Subcutaneous abdominal adipose tissue (tissue), 5 donors: Measurements from ENCODE around the gene CTIF.

Experiments
- H3K27ac ChIP-seq: one replicate; pipeline ENCODE4 v1.7.0; 2013; ENCODE audit warnings: low read depth, mild to moderate bottlenecking, inconsistent platforms, low read length, moderate library complexity
- H3K27me3 ChIP-seq, 5 donors: one replicate each; pipeline ENCODE4 v1.7.0; 2013; ENCODE audit warnings: low read length in 5 of 5, inconsistent platforms in 1 of 5; ENCODE audit not compliant: control insufficient read depth in 5 of 5, insufficient read depth in 4 of 5
- H3K36me3 ChIP-seq, 5 donors: one replicate each; pipeline ENCODE4 v1.7.0; 2013; ENCODE audit warnings: low read length in 5 of 5; ENCODE audit not compliant: control insufficient read depth in 5 of 5, insufficient read depth in 5 of 5
- H3K4me1 ChIP-seq, 5 donors: one replicate each; pipeline ENCODE4 v1.7.0; 2013; ENCODE audit warnings: low read length in 5 of 5, mild to moderate bottlenecking in 3 of 5, moderate library complexity in 1 of 5; ENCODE audit not compliant: control insufficient read depth in 5 of 5, insufficient read depth in 5 of 5
- H3K4me3 ChIP-seq, 5 donors: one replicate each; pipeline ENCODE4 v1.7.0; 2013; ENCODE audit warnings: low read length in 5 of 5, low read depth in 1 of 5
- H3K9ac ChIP-seq, 5 donors: one replicate each; pipeline ENCODE4 v1.7.0; 2013; ENCODE audit warnings: low read length in 5 of 5, mild to moderate bottlenecking in 4 of 5, moderate library complexity in 3 of 5
- H3K9me3 ChIP-seq, 5 donors: one replicate each; pipeline ENCODE4 v1.7.0; 2013; ENCODE audit warnings: low read length in 5 of 5; ENCODE audit not compliant: control insufficient read depth in 5 of 5
- donor health status: healthy.
- donor health status: healthy.
- donor health status: healthy.
- donor health status: healthy.
- donor health status: healthy.

CTIF gene

GRCh38 chr18:48548921-48549320 lies 10.1 kb downstream of the CTIF start:
- peaks cover 0 to 7% (median 2%) of the 10 kb centered on the region in 5 donors for H3K36me3 ChIP-seq
- H3K27ac ChIP-seq, result peak overlapping the region; percentile 93
- no peaks in the 10 kb centered on the region for H3K27me3 ChIP-seq
- peaks cover 8 to 95% (median 84%) of the 10 kb centered on the region in 5 donors for H3K4me1 ChIP-seq
- peak overlapping the region in 2 of 5 donors; percentile 4 to 13 for H3K9ac ChIP-seq
- H3K4me3 ChIP-seq, result no peak overlapping the region
- H3K9me3 ChIP-seq, result no peaks in the 10 kb centered on the region

- peak overlapping the region in 2 of 5 donors; percentile 17 to 33 for H3K4me3 ChIP-seq
Measured at GRCh38 chr18:48550101-48550729, 11.4 kb downstream of the CTIF start.

GRCh38 chr18:48551100-48551499 lies 12.3 kb downstream of the CTIF start:
- Histone ChIP-seq H3K4me3 (no peak overlapping the region), H3K4me1 (peaks cover 11 to 95% (median 85%) of the 10 kb centered on the region in 5 donors), H3K36me3 (peaks cover 0 to 17% (median 6%) of the 10 kb centered on the region in 5 donors), H3K9ac (peak overlapping the region in 1 of 5 donors; percentile 48), H3K27me3 (no peaks in the 10 kb centered on the region), H3K27ac (peak overlapping the region; percentile 93), H3K9me3 (no peaks in the 10 kb centered on the region)

More at GRCh38 chr18:48550101-48550729, 11.4 kb downstream of the CTIF start:
- Histone ChIP-seq H3K27me3 (no peaks in the 10 kb centered on the region), H3K36me3 (peaks cover 0 to 10% (median 2%) of the 10 kb centered on the region in 5 donors), H3K4me1 (peaks cover 11 to 96% (median 85%) of the 10 kb centered on the region in 5 donors), H3K27ac (peak overlapping the region; percentile 93), H3K9ac (no peak overlapping the region), H3K9me3 (no peaks in the 10 kb centered on the region)

GRCh38 chr18:48552130-48552529 lies 13.3 kb downstream of the CTIF start:
- no peaks in the 10 kb centered on the region for H3K9me3 ChIP-seq
- peak overlapping the region; percentile 93 for H3K27ac ChIP-seq
- no peak overlapping the region for H3K4me3 ChIP-seq
- H3K9ac ChIP-seq, result no peak overlapping the region
- no peaks in the 10 kb centered on the region for H3K27me3 ChIP-seq
- H3K36me3 ChIP-seq, result peaks cover 0 to 20% (median 9%) of the 10 kb centered on the region in 5 donors
- peaks cover 11 to 85% (median 74%) of the 10 kb centered on the region in 5 donors for H3K4me1 ChIP-seq

GRCh38 chr18:48553236-48553635 lies 14.4 kb downstream of the CTIF start:
- H3K27ac ChIP-seq, result peak overlapping the region; percentile 93
- peaks cover 11 to 74% (median 68%) of the 10 kb centered on the region in 5 donors for H3K4me1 ChIP-seq
- no peaks in the 10 kb centered on the region for H3K27me3 ChIP-seq
- no peak overlapping the region for H3K4me3 ChIP-seq
- H3K9me3 ChIP-seq, result no peaks in the 10 kb centered on the region
- H3K36me3 ChIP-seq, result peaks cover 0 to 20% (median 9%) of the 10 kb centered on the region in 5 donors
- no peak overlapping the region for H3K9ac ChIP-seq

- Histone ChIP-seq H3K27me3 (no peaks in the 10 kb centered on the region), H3K4me3 (no peak overlapping the region), H3K9ac (peak overlapping the region in 1 of 5 donors; percentile 6), H3K4me1 (peaks cover 8 to 59% (median 52%) of the 10 kb centered on the region in 5 donors), H3K9me3 (peaks cover 3 to 6% (median 4%) of the 10 kb centered on the region in 5 donors), H3K36me3 (peaks cover 0 to 20% (median 9%) of the 10 kb centered on the region in 5 donors), H3K27ac (peak overlapping the region; percentile 93)
Measured at GRCh38 chr18:48554610-48555400, 16.0 kb downstream of the CTIF start.

- H3K27me3 ChIP-seq, result no peaks in the 10 kb centered on the region
- peak overlapping the region; percentile 93 for H3K27ac ChIP-seq
- H3K4me3 ChIP-seq, result no peak overlapping the region
- H3K9me3 ChIP-seq, result peaks cover 3 to 6% (median 4%) of the 10 kb centered on the region in 5 donors
- H3K36me3 ChIP-seq, result peaks cover 0 to 17% (median 9%) of the 10 kb centered on the region in 5 donors
- peak overlapping the region in 1 of 5 donors; percentile 26 for H3K9ac ChIP-seq
- H3K4me1 ChIP-seq, result peaks cover 6 to 54% (median 45%) of the 10 kb centered on the region in 5 donors
Measured at GRCh38 chr18:48555465-48555995, 16.7 kb downstream of the CTIF start.

GRCh38 chr18:48557640-48558174 lies 18.9 kb downstream of the CTIF start:
- Histone ChIP-seq H3K4me1 (peaks cover 6 to 56% (median 45%) of the 10 kb centered on the region in 5 donors), H3K36me3 (peaks cover 0 to 17% (median 7%) of the 10 kb centered on the region in 5 donors), H3K27ac (peak overlapping the region; percentile 52), H3K9ac (no peak overlapping the region), H3K27me3 (no peaks in the 10 kb centered on the region), H3K4me3 (no peak overlapping the region), H3K9me3 (peaks cover 3 to 6% (median 4%) of the 10 kb centered on the region in 5 donors)

GRCh38 chr18:48558248-48558647 lies 19.4 kb downstream of the CTIF start:
- Histone ChIP-seq H3K4me1 (peaks cover 6 to 56% (median 45%) of the 10 kb centered on the region in 5 donors), H3K36me3 (peaks cover 0 to 14% (median 7%) of the 10 kb centered on the region in 5 donors), H3K27me3 (no peaks in the 10 kb centered on the region), H3K9me3 (peaks cover 3 to 6% (median 4%) of the 10 kb centered on the region in 5 donors), H3K4me3 (no peak overlapping the region), H3K9ac (no peak overlapping the region), H3K27ac (peak overlapping the region; percentile 23)
